HPDE6-E6E7 (cell line): Measurements from ENCODE around the gene RNF217.
"Not testable (repeated sequence)": the region's sequence is repeated elsewhere in the genome, so short reads cannot be mapped to it uniquely, and the experiment has no call there.

Experiments used
- DNase-seq: peaks from one replicate; pipeline ENCODE4 v3.0.0; 2011; ENCODE audit warnings: missing footprints; ENCODE audit errors: extremely low spot score

RNF217 gene, protein sequence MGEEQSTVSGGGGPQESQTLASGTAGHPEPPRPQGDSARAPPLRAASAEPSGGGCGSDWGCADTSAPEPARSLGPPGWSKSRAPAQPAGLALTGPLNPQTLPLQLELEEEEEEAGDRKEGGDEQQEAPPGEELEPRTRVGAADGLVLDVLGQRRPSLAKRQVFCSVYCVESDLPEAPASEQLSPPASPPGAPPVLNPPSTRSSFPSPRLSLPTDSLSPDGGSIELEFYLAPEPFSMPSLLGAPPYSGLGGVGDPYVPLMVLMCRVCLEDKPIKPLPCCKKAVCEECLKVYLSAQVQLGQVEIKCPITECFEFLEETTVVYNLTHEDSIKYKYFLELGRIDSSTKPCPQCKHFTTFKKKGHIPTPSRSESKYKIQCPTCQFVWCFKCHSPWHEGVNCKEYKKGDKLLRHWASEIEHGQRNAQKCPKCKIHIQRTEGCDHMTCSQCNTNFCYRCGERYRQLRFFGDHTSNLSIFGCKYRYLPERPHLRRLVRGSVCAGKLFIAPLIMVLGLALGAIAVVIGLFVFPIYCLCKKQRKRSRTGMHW

DNA sequence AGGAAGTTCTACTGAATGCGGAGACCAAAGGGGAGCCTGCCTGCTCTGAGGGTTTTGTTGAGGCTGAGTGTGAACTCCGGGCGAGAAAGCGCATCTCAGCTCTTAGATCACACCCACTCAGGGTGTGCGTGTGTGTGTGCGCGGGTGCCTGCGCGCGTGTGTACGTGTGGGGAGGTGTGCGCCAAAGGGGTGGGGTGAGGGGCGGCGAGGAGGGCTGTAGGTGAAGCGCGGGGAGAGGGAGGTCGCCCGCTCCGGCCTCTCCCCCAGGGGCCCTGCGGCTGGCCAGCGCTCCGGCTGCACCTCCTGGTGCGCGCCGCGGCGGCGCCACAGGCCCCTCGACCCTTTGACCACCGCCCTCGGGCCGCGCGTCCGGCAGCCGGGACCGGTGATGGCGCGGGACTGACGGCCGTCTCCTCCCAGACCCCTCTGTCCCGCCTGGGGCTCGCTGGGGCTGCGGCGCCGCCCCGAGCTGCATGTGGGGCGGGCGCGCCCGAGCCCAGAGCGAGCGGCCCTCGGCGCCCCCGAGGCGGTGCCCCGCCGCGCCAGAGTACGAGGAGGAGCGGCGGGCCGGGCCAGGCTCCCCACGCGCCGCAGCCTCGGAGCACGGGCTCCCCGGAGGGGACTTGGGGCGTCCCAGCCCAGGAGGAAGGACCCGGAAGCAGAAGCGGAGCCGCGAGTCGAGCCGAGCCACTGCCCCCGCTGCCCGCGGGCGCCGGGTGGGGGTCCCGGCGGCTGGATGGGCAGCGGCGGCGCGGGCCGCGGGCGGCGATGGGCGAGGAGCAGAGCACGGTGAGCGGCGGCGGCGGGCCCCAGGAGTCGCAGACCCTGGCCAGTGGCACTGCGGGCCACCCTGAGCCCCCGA is at the start of gene RNF217:
TSS of gene RNF217 (plus strand) at position 661 of the 862 bp plus-strand sequence. CDS start at position 769, 108 bp downstream.
- peak; percentile 38 for DNase-seq

DNA sequence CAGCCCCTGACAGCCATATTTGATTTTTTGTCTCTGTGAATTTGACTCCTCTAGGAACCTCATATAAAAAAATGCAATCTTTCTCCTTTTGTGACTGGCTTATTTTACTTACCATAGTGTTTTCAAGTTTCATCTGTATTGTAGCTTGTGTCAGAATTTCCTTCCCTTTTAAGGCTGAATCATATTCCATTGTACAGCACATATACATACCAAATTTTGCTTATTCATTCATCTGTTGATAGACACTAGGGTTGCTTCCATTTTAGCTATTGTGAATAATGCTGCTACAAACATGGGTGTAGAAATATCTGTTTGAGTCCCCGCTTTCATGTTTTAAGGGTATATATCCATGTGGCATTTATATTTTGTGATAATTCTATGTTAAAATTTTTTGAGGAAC is 49.2 kb upstream of the RNF217 start:
- no peak for DNase-seq

DNA sequence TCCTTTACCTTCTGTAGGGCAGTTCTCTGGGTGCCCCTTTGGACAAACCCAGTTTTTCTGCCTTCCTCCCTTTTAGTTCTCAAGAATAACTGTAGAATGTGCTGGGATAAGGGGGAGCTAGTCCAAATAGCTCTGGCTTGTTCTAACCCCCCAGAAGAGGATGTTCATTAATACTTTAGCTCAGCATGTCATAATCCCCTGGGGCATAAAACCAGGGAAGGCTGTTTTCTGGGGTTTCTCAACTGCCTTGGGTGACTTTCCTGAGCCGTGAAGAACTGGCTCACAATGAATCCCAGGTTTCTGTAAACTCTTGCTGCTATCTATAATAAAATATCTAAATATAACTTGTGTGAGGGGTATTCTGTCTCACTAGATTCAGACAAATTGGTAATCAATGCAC is 44.5 kb upstream of the RNF217 start:
- DNase-seq, result no peak

DNA sequence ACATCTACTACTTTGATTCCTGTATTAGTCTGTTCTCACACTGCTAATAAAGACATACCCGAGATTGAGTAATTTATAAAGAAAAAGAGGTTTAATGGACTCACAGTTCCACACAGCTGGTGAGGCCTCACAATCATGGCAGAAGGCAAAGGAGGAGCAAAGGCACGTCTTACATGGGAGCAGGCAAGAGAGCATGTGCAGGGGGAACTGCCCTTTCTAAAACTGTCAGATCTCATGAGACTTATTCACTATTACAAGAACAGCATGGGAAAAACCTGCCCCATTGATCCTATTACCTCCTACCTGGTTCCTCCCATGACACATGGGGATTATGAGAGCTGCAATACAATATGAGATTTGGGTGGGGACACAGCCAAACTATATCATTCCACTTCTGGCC is 42.5 kb upstream of the RNF217 start:
- not testable (repeated sequence) for DNase-seq

DNA sequence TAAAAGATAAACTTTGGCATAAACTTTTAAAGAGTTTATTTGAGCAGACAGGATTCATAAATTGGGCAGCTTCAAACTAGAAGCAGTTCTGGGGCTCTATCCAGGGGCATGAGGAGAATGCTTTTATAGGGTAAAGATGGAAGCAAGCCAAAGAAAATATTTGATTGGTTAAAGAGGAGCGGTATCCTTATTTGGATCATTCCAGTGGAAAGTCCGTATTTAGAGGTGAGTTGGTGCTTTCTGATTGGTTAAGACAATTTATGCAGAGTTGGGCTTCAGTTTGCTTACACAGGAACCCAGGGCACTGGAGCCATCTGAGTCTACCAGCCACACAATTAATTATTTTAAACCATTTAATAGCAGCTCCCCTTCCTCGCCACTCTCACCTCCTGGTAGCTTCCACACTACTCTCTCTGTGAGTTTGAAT is 37.9 kb upstream of the RNF217 start:
- no peak for DNase-seq

DNA sequence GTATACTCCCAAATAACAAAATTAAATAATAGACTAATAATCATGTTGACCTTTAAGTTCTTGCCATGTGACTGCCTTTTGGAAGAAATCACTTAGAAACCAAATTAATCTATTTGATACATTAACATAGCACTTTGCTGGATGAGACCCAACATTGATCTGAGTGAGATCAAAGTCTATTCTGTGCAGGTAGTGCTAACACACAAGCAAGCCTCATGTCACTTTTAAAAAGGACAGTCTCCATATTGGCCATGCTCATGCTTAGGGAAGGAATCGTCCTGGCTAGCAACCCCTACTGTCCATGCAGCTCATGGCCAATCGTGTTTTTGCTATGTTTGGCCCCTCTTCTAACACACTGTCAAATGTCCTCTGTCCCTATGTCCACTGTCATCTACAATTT is 35.8 kb upstream of the RNF217 start:
- DNase-seq, result no peak

DNA sequence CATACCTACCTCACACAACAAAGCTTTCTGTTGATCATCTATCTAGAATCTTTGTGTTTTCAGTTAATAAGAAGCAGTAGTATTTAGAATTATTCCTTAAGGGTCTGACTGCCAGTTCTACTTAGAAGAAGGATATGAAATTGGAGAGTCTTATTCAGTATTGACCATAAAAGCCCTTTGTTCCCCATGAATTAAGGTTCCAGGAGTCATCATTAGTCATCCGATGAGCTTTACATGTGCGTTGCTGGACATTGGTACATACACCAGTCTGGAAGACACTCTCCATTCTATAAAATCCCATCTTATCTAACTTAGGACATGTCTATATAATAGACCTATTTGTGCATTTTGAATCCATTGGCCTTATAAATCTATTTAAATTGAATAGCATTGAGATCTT is 34.4 kb upstream of the RNF217 start:
- DNase-seq, result peak; percentile 49

DNA sequence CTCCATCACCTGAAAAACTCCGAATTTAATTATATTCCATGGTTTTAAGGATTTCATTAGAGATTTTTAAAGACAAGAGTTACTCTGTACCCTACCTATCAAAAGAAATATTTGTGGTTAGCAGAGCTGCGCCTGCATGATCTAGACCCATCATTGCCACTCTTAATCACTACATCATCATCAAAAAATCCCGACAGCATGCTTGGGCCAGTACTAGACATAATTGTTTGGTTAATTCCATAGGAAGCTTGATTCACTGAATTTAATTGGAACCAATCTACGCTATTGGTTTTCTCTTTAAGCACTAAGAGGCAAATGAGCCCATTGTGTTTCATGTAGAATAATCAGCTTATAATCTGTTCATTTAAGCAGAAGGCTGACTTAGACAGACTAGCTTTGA is 33.4 kb upstream of the RNF217 start:
- no peak for DNase-seq

DNA sequence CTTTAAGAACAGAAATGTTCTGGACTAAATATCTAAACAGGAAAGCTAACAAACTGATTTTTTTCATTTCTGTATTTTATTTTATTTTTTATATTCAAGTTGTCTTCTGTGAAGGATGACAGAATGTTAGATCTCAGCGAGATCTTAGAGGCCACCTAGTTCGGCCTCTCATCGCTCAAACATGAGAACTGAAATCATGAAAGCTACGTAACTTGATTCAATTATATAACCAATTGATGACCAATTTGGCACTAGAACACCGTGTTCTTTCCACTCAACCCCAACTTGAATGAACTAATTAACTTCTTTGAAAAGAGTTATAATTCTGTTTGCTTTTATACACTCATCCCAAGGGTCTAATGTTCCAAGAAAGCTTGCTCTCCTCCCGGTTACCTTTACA is 24.6 kb upstream of the RNF217 start:
- no peak for DNase-seq

DNA sequence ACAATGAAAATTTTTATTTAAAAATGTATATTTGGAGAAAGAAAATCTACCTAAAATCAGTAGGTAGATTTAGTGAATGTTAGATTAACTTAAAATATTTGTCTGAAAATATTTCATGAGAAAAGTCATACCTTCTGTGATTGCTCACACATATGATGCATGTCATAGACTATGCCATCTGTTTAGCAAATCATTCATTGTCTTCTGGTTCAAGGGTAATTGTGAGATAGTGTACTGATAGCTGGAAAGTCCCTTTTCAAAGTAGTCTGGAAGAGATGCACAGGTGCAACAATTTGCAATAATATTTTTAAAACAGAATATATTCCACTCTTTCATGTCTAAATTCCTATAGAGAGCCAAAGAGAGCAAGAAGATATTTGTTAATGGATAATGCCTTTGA is 21.0 kb upstream of the RNF217 start:
- no peak for DNase-seq

DNA sequence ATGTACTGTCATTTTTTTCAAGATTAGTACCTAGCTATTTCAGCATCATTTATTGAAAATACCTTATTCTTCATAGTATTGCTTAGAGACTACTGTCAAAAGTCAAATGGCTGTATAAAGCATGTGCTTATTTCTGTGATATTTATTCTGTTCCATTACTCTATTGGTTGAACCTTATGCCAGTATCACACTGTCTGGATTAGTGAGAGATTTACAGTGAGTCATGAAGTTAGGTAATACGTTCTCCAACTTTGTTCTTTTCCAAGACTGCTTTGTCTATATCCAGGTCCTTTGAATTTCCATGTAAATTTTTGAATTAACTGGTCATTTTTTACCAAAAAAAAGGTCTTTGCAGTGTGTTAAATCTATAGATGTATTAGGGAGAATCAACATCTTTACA is 18.6 kb upstream of the RNF217 start:
- no peak for DNase-seq

DNA sequence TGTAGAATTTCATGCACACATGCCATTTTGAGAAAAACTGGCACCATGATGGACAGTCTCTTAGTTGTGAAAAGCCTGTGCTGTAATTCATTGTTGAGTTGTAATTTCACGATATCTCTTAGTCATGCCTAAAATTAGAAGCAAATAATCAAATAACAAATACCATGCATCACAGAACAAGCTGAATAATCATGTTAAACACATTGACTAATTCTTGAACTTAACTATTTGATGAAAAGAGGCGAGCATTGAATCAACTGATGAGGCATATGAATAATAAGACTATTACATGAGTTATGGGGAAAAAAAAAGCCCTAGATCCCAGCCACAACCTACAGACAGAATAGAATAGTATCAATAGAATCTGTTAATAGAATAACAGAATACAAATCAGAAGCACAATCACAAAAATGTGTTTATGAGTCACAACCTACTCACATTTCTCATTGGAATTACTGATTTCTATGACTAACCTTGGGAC is 14.2 kb upstream of the RNF217 start:
- DNase-seq, result peak; percentile 10

DNA sequence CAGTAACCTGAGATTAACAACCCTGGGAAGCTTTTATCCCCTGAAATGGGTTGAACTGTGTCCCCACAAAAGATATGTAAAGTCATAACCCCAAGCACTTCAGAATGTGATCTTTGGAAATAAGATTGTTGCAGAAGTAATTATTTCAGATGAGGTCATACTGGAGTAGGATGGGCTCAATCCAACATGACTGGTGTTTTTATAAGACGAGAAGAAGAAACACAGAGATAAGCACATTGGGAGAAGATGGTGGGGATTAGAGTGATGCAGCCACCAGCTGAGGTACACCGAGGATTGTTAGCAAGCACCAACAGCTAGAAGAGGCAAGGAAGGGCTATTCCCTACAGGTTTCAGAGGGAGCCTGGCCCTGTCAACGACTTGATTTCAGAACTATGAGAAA is 12.5 kb upstream of the RNF217 start:
- no peak for DNase-seq

DNA sequence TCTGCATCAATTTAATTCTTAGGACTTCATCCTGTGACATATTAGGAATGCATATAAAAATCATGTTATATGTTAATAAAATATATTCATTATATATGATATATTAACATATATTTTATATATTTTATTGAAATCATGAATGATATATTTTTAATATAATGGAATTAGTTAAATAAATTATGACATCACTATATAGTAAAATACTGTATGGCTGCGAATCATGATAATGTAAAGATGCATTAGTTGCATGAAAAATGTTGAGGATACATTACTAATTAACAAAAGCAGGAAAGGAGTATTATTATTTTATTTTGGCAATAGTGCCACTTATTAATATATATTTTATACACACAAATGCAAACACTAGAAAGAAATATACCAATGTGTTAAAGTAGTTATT is 8.4 kb upstream of the RNF217 start:
- DNase-seq, result no peak

DNA sequence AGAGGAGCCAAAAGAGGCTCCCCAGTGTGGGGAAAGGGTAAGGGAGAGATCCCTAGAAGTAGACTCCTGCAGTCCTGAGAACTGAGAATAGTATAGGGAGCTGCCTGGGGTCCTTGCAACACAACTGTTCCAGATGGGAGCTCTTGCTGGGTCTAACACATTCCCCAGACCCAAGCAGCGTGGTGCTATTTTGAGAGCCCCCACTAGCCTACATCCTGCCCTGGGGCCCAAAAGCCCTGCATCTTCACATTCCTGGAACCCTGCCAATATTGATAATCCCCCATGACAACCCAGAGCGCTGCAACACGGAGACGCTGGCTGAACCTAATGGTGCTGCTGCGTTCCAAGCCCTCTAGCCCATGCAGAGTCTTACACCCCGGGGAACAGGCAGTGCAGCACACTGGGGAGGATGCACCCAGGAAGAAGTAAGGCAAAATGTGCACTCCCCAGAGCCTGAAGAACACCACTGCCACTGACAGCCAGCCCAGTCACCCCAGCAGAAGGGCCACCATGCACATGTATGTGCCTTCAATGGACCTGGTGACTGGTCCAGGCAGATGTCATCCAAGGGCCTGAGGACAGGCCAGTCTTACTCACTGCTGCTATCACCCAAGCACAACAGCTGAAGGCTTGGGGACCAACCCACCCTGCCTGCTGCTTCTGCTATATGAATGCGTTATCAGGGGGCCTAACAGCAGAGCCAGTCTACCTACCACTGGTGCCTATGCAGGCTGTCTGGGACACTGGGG is 7.0 kb upstream of the RNF217 start:
- DNase-seq, result no peak

DNA sequence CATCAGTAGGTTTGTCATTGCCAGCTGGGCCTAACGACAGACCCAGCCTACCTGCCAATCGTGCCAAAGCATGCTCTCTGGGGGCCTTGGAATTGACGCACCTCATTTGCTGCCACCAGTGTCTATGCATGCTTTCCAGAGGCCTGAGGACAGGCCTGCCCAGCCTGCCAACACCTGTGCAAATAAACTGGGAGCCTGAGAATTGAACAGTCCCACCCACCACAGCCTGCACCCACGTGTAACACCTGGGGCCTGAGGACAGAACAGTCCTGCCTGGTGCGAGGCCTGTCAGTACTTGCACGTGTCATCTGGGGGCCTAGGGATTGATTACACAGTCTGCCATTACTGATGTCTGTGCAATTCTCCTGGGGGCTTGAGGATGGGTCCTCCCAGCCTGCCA is 6.2 kb upstream of the RNF217 start:
- no peak for DNase-seq

DNA sequence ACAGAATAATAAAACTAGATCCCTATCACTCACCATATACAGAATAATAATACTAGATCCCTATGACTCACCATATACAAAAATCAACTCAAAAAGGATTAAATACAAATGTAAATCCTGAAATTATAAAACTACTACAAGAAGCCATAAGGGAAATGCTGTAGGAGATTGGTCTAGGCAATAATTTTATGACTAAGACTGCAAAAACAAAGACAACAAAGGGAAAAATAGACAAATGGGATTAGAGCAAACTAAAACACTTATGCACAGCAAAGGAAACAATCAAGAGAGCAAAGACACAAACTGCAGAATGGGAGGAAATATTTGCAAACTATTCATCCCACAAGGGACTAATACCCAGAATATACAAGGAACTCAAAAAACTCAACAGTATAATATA is 4.1 kb upstream of the RNF217 start:
- DNase-seq, result no peak

DNA sequence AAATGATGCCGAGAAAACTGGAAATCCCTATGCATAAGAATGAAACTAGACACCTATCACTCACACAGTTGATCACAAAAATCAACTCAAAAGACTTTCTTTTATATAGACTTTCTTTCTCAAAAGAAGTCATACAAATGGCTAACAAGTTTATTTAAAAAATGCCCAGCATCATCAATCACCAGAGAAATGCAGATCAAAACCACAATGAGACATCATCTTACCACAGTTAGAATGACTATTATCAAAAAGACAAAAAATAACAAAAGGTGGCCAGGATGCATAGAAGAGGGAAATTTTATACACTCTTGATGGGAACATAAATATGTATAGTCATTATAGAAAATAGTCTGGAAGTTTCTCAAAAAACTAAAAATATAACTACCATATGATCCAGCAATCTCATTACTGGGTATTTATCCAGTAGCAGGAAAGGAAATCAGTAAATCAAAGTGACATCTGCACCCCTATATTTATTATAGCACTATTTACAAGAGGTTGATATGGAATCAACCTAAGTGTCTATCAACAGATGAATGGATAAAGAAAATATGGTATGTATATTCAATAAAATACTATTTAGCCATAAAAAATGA is 3.4 kb upstream of the RNF217 start:
- DNase-seq, result no peak

DNA sequence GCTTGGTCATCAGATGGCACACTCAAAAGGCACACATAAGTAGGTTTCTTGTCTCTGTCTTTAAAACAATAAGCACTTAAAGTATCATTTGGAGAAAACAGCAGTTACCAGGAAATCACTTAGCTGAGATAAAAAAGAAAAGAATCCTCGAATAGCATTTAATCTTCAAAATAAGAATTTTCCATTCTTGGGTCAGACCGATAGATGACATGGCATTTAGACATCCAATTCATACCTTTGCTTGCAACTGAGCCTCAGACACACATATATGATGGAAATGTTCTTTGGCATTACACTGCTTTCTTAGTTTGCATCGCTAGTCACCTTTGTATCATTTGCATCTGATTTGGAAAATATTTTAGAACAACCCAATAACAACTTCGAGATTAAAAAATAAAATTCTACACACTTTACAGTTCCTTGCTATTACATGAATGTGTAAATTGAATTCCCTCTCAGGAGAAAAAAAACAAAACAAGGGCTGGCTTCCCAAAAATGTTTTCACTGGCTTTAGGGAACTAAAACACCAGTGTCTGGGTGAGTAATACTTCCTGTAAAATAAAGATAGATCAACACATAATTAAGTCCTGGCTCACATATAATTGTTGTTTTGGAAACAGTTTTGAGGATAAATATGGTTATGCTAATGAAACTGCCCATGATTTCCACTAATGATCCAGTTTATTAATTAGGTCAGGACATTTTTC is 1.3 kb upstream of the RNF217 start:
- no peak for DNase-seq

DNA sequence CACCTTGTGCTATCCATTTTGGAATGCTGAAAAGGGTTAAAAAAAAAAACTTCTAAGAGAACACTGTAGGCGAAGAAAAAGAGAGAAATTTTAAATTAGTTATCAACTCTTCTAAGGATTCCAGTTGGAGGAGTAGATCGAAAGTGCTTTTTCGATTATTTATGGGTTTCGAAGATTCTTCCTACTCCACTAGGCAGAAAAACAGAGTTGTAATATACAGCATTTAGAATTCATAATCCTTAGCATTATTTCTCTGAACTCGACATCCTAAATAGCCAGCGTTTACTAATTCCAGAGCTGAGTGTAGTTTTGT is 817 bp upstream of the RNF217 start:
- no peak for DNase-seq
